HepG2 (cell line): ENCODE data around the gene GPR158. TPM values are rescaled to one million over a fixed set of nuclear protein-coding genes. Genes with fewer than 3 reads are reported as not detected.

Source experiments
- ATAC-seq: fragments of 200-7000 bp; cut with Tn5 transposase; 3 replicates; pipeline ENCODE4 v1.9.1; 2020; ENCODE audit warnings: mild to moderate bottlenecking, moderate library complexity
- BruUV-seq: library from RNA; stranded (reverse); fragments of 400-500 nt; replicated peaks from 2 replicates; lab custom pipeline; 2021; lab: Mats Ljungman, UMichigan
- CTCF ChIA-PET: fragments of 300-600 bp; formaldehyde crosslinking; extraction: SDS; loops from one replicate; lab custom pipeline; 2021; ENCODE audit warnings: low total read pairs, inconsistent platforms, low intra/inter-chr PET ratio; lab: Yijun Ruan, JAX
- POLR2A ChIA-PET: fragments of 350-600 bp; sonication (Branson Sonifier 250); formaldehyde crosslinking; loops from one replicate; lab custom pipeline; 2020; ENCODE audit warnings: antibody characterized with exemption, inconsistent platforms; lab: Yijun Ruan, JAX
- DNase-seq: peaks from one replicate; pipeline ENCODE4 v3.0.0-alpha.2; 2015; ENCODE audit warnings: low spot score
- FAIRE-seq: peaks from 3 replicates; lab custom pipeline; 2011; peaks lifted over from hg19 to GRCh38; lab: Jason Lieb, UNC
- H2AFZ ChIP-seq: one replicate; pipeline ENCODE4 v1.6.1; 2011; ENCODE audit warnings: low read length, inconsistent platforms
- H3K27ac ChIP-seq: fragments of 300-600 bp; 3 replicates; pipeline ENCODE4 v1.8.0; 2011; ENCODE audit warnings: mixed run types, mild to moderate bottlenecking, mixed read lengths, low read length, inconsistent platforms; ENCODE audit not compliant: insufficient read depth; ENCODE audit errors: extremely low read length
- H3K27me3 ChIP-seq, 2 experiments: fragments of 200-600 bp in 1 of 2; 2 replicates in 1 of 2; 3 replicates in 1 of 2; pipeline versions ENCODE4 v1.6.0 to v1.8.0; 2011; ENCODE audit warnings: low read length in 2 of 2, mild to moderate bottlenecking in 2 of 2, moderate library complexity in 2 of 2, inconsistent platforms in 1 of 2; ENCODE audit not compliant: insufficient read depth in 2 of 2, control insufficient read depth in 1 of 2
- H3K36me3 ChIP-seq, 2 experiments: fragments of 200-600 bp in 1 of 2; replicated peaks in 1 of 2; 2 replicates in 1 of 2; 3 replicates in 1 of 2; pipeline versions ENCODE4 v1.5.1 to v1.8.0; 2011; ENCODE audit warnings: low read length in 2 of 2, inconsistent platforms in 1 of 2; ENCODE audit not compliant: insufficient read depth in 2 of 2, control insufficient read depth in 1 of 2
- H3K4me1 ChIP-seq: 2 replicates; pipeline ENCODE4 v1.5.1; 2012; ENCODE audit warnings: low read length, inconsistent platforms; ENCODE audit not compliant: insufficient read depth
- H3K4me2 ChIP-seq: 2 replicates; pipeline ENCODE4 v1.6.0; 2011; ENCODE audit warnings: low read depth, low read length, inconsistent platforms
- H3K4me3 ChIP-seq, 3 experiments: fragments of 200-600 bp in 1 of 3; sonication (generic), shearing (Covaris generic) in 1 of 3; replicated peaks in 1 of 3; 2 replicates each; pipeline ENCODE4 v1.5.1; 2011 to 2016; ENCODE audit warnings: low read length in 3 of 3, inconsistent platforms in 2 of 3, low read depth in 2 of 3, mild to moderate bottlenecking in 2 of 3, control low read depth in 1 of 3, mixed read lengths in 1 of 3; ENCODE audit not compliant: insufficient read depth in 1 of 3
- H3K79me2 ChIP-seq: one replicate; pipeline ENCODE4 v1.6.1; 2011; ENCODE audit warnings: low read length, inconsistent platforms; ENCODE audit not compliant: insufficient read depth
- H3K9ac ChIP-seq: 2 replicates; pipeline ENCODE4 v1.6.0; 2011; ENCODE audit warnings: mild to moderate bottlenecking, low read depth, low read length, inconsistent platforms; ENCODE audit not compliant: insufficient read depth
- H3K9me3 ChIP-seq: 2 replicates; pipeline ENCODE4 v1.5.1; 2012; ENCODE audit warnings: mild to moderate bottlenecking, low read length
- H4K20me1 ChIP-seq: 2 replicates; pipeline ENCODE4 v1.6.0; 2011; ENCODE audit warnings: inconsistent platforms, mild to moderate bottlenecking, low read length, moderate library complexity; ENCODE audit not compliant: insufficient read depth
- HES4 ChIP-seq: sonication (generic); formaldehyde crosslinking; IDR thresholded peaks from 2 replicates; pipeline ENCODE4 v1.9.0; 2021; ENCODE audit warnings: mild to moderate bottlenecking, missing genetic modification reagents, borderline replicate concordance
- POLR2AphosphoS2 ChIP-seq: IDR thresholded peaks from 2 replicates; pipeline ENCODE4 v1.6.1; 2011; ENCODE audit warnings: low read depth, low read length, improper control_type of control experiment
- TEAD3 ChIP-seq: optimal IDR thresholded peaks from 2 replicates; pipeline ENCODE3; 2016; ENCODE audit warnings: borderline replicate concordance
- ZSCAN21 ChIP-seq: sonication (generic); formaldehyde crosslinking; IDR thresholded peaks from 2 replicates; pipeline ENCODE4 v1.8.0; 2022; ENCODE audit warnings: mild to moderate bottlenecking, missing genetic modification reagents, moderate library complexity, borderline replicate concordance
- WGBS: methylation state at CpG from one replicate; pipeline ENCODE4 v1.1.6; 2017; ENCODE audit warnings: low lambda C conversion rate; 5-methylcytosine and 5-hydroxymethylcytosine counted together
- in situ Hi-C: cut with HindIII; loops from 2 replicates; pipeline ENCODE4 v1.10.0; 2017; ENCODE audit warnings: low pct_unique_long_range_greater_than_20kb; ENCODE audit not compliant: extremely low pct_ligation_motif_present
- intact Hi-C: fragments of 100-400 bp; cut with micrococcal nuclease; formaldehyde crosslinking; loops from one replicate; pipeline ENCODE4 v1.10.0; 2022; ENCODE audit not compliant: unreplicated experiment
- polyA plus RNA-seq, 8 experiments: library from polyadenylated mRNA; depleted of rRNA in 3 of 8; stranded (reverse) in 7 of 8; unstranded in 1 of 8; fragments of >200 nt; fragmentation: Illumina TruSeq in 4 of 8; extraction: Trizol in 4 of 8; gene quantifications; 2 replicates each; pipeline versions ENCODE4 v1.2.1 to v1.2.3, GENCODE V29; 2011 to 2016; ENCODE audit warnings: low read depth in 4 of 8, missing spikeins in 1 of 8, mixed read lengths in 1 of 8; ENCODE audit not compliant: insufficient read depth in 1 of 8
- total RNA-seq, 5 experiments: library from RNA; depleted of rRNA; stranded (reverse); fragments of >200 nt; fragmentation: Illumina TruSeq; extraction: Trizol; gene quantifications; 2 replicates each; pipeline ENCODE4 v1.2.3, GENCODE V29; 2016; ENCODE audit warnings: low read depth in 1 of 5
- TF ChIP-seq, protein P1 (sequence below): sonication (generic); formaldehyde crosslinking; IDR thresholded peaks from 2 replicates; pipeline ENCODE4 v1.4.0; 2020; ENCODE audit warnings: missing genetic modification reagents

The GPR158 gene
- total and polyA plus RNA-seq, 2 of the 13 experiments (the other 11 are each of a cell fraction or from before 2014, with no cell fraction given), result not detected

GRCh38 chr10:25556457-25556856 is 381.7 kb downstream of the GPR158 start:
- DNase-seq (no peak), FAIRE-seq (no peak), ATAC-seq (no peak)
- in situ Hi-C loops (no loop called here), intact Hi-C loops (no loop called here)
- no peaks in the 10 kb centered on the region for H3K27me3 ChIP-seq
- ChIA-PET POLR2A (no interaction called here), CTCF (no interaction called here)
- no peak for TF ChIP-seq ZSCAN21 (CRISPR knock-in tag)
- TF ChIP-seq TEAD3 (CRISPR knock-in tag), result no peak
- TF ChIP-seq POLR2AphosphoS2, result no peak
- no peaks in the 10 kb centered on the region for H3K79me2 ChIP-seq
- H3K4me3 ChIP-seq, result no peak overlapping the region
- BruUV-seq, result no TSS peak
- H3K9me3 ChIP-seq, result no peaks in the 10 kb centered on the region
- no peak overlapping the region for H3K9ac ChIP-seq
- no peaks in the 10 kb centered on the region for H4K20me1 ChIP-seq
- no peaks in the 10 kb centered on the region for H3K4me1 ChIP-seq
- no peak overlapping the region for H3K4me2 ChIP-seq
- 5% methylated on average over 5 of the region's 5 CpGs for WGBS
- no peak overlapping the region for H2AFZ ChIP-seq
- H3K36me3 ChIP-seq, result no peaks in the 10 kb centered on the region
- H3K27ac ChIP-seq, result no peak overlapping the region

DNA sequence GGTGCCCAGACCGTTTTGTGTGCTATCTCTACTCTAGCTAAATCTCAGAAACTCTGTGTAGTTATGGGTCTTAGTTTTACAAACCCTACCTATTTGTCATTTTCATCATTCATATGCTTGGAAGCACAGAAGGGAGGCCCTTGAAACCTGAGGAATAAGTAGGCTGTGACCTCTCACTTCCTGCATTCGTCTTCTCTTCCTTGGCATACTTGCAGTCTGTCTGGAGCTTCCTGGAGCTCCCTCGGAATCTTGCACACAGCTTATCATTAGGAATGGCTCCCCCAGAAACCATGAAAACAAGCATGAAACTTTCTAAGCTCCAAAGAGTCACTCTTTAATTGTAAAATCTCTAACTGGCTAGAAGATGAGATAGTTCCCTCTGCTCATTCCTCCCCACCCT is 382.3 kb downstream of the GPR158 start:
- Histone ChIP-seq H3K9me3 (no peaks in the 10 kb centered on the region), H3K36me3 (no peaks in the 10 kb centered on the region), H3K27me3 (no peaks in the 10 kb centered on the region), H2AFZ (no peak overlapping the region), H3K9ac (no peak overlapping the region), H3K4me3 (no peak overlapping the region), H4K20me1 (no peaks in the 10 kb centered on the region), H3K79me2 (no peaks in the 10 kb centered on the region), H3K4me2 (no peak overlapping the region), H3K4me1 (no peaks in the 10 kb centered on the region), H3K27ac (no peak overlapping the region)
- FAIRE-seq (no peak), ATAC-seq (no peak), DNase-seq (no peak)
- intact Hi-C loops, result no loop called here
- 1% methylated on average over 3 of the region's 3 CpGs for WGBS
- ChIA-PET POLR2A (no interaction called here), CTCF (no interaction called here)
- BruUV-seq, result no TSS peak
- TF ChIP-seq HES4 (CRISPR knock-in tag), result no peak
- TF ChIP-seq, protein P1, sequence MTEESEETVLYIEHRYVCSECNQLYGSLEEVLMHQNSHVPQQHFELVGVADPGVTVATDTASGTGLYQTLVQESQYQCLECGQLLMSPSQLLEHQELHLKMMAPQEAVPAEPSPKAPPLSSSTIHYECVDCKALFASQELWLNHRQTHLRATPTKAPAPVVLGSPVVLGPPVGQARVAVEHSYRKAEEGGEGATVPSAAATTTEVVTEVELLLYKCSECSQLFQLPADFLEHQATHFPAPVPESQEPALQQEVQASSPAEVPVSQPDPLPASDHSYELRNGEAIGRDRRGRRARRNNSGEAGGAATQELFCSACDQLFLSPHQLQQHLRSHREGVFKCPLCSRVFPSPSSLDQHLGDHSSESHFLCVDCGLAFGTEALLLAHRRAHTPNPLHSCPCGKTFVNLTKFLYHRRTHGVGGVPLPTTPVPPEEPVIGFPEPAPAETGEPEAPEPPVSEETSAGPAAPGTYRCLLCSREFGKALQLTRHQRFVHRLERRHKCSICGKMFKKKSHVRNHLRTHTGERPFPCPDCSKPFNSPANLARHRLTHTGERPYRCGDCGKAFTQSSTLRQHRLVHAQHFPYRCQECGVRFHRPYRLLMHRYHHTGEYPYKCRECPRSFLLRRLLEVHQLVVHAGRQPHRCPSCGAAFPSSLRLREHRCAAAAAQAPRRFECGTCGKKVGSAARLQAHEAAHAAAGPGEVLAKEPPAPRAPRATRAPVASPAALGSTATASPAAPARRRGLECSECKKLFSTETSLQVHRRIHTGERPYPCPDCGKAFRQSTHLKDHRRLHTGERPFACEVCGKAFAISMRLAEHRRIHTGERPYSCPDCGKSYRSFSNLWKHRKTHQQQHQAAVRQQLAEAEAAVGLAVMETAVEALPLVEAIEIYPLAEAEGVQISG, result no peak
- in situ Hi-C loops, result no loop called here
